Omental fat pad (tissue), 4 donors: ENCODE data around the gene CBARP. TPM values are rescaled to one million over a fixed set of nuclear protein-coding genes. Genes with fewer than 3 reads are reported as not detected.

Experiments used
- ATAC-seq: fragments of 150-250 bp; one replicate; pipeline ENCODE4 v1.9.1; 2016; ENCODE audit warnings: mild to moderate bottlenecking, moderate library complexity; ENCODE audit not compliant: low FRiP score
- DNase-seq: peaks from one replicate; pipeline ENCODE4 v3.0.0-alpha.2; 2019; ENCODE audit warnings: low spot score
- CTCF ChIP-seq, 3 donors: fragments of 450-650 bp; IDR thresholded peaks; one replicate each; pipeline ENCODE4 v1.5.1; 2016 to 2017; ENCODE audit warnings: antibody characterized with exemption in 3 of 3, mild to moderate bottlenecking in 3 of 3, moderate library complexity in 2 of 3
- total RNA-seq, 4 donors: library from RNA; depleted of rRNA; stranded (reverse); fragments of >200 nt; gene quantifications; one replicate each; pipeline ENCODE4 v1.1.0, GENCODE V29; 2016

CBARP gene
- total RNA-seq, 4 donors from 2014 or later = 0.63 to 19.6 (median 2.2) TPM; not detected in 1

GRCh38 chr19:1253514-1254080 lies 15.8 kb upstream of the CBARP start:
- ATAC-seq = no peak
- no peak for DNase-seq

GRCh38 chr19:1252821-1253513 lies 15.2 kb upstream of the CBARP start:
- no peak for TF ChIP-seq CTCF (IDR thresholded peaks at IDR 0.05)
- DNase-seq (no peak), ATAC-seq (peak; percentile 56)

More at GRCh38 chr19:1253514-1254080, 15.8 kb upstream of the CBARP start:
- TF ChIP-seq CTCF (IDR thresholded peaks at IDR 0.05) = no peak

GRCh38 chr19:1252221-1252820 lies 14.5 kb upstream of the CBARP start:
- TF ChIP-seq CTCF (IDR thresholded peaks at IDR 0.05) = no peak
- ATAC-seq (peak; percentile 15), DNase-seq (no peak)

GRCh38 chr19:1251330-1252220 lies 13.8 kb upstream of the CBARP start:
- no peak for ATAC-seq
- no peak for DNase-seq
- TF ChIP-seq CTCF (IDR thresholded peaks at IDR 0.05) = no peak

- no peak for ATAC-seq
- no peak for DNase-seq
- no peak for TF ChIP-seq CTCF (IDR thresholded peaks at IDR 0.05)
Observed at GRCh38 chr19:1250437-1251260, 12.8 kb upstream of the CBARP start.

GRCh38 chr19:1249990-1250436 lies 12.2 kb upstream of the CBARP start:
- ATAC-seq = no peak
- no peak for TF ChIP-seq CTCF (IDR thresholded peaks at IDR 0.05)
- no peak for DNase-seq
